PC-3 (cell line): ENCODE data around the gene KLHL11. TPM values are rescaled to one million over a fixed set of nuclear protein-coding genes. Genes with fewer than 3 reads are reported as not detected.
A peak's percentile ranks its signal among the peaks of the same experiment; 100 is the strongest.

Experiments
- ATAC-seq: fragments of 200-7000 bp; cut with Tn5 transposase; 2 replicates; pipeline ENCODE4 v1.9.1; 2020; ENCODE audit warnings: mild to moderate bottlenecking, moderate library complexity
- BruUV-seq: library from RNA; stranded (reverse); fragments of 400-500 nt; replicated peaks from 2 replicates; lab custom pipeline; 2021; lab: Mats Ljungman, UMichigan
- CTCF ChIA-PET: fragments of 300-600 bp; sonication (Branson Sonifier 250); formaldehyde crosslinking; loops from one replicate; lab custom pipeline; 2022; ENCODE audit warnings: antibody characterized with exemption; lab: Charles Lee
- POLR2A ChIA-PET: fragments of 300-600 bp; sonication (Branson Sonifier 250); formaldehyde crosslinking; loops from one replicate; lab custom pipeline; 2022; ENCODE audit warnings: antibody characterized with exemption; ENCODE audit not compliant: unreplicated experiment; lab: Charles Lee
- DNase-seq: peaks from one replicate; pipeline ENCODE4 v3.0.0-alpha.2; 2015
- H2AFZ ChIP-seq: fragments of 300-600 bp; sonication (generic); 2 replicates; pipeline ENCODE4 v1.6.0; 2016; ENCODE audit warnings: antibody characterized with exemption, low read length
- H3F3A ChIP-seq: fragments of 300-600 bp; sonication (generic); one replicate; pipeline ENCODE4 v1.6.0; 2017; ENCODE audit warnings: antibody characterized with exemption, low read length, control low read depth, mild to moderate bottlenecking; ENCODE audit not compliant: unreplicated experiment
- H3K27ac ChIP-seq: fragments of 300-600 bp; sonication (generic); 2 replicates; pipeline ENCODE4 v1.5.1; 2016; ENCODE audit warnings: mild to moderate bottlenecking, low read length
- H3K27me3 ChIP-seq: fragments of 300-600 bp; sonication (generic); 2 replicates; pipeline ENCODE4 v1.6.1; 2016; ENCODE audit warnings: low read length, mixed read lengths
- H3K36me3 ChIP-seq: fragments of 300-600 bp; sonication (generic); 2 replicates; pipeline ENCODE4 v1.6.1; 2016; ENCODE audit warnings: low read depth, mixed run types, low read length, mixed read lengths
- H3K4me1 ChIP-seq: fragments of 300-600 bp; sonication (generic); 2 replicates; pipeline ENCODE4 v1.5.1; 2016; ENCODE audit warnings: low read length; ENCODE audit not compliant: insufficient read depth
- H3K4me2 ChIP-seq: fragments of 300-600 bp; sonication (generic); 2 replicates; pipeline ENCODE4 v1.6.0; 2016; ENCODE audit warnings: low read length
- H3K4me3 ChIP-seq: fragments of 300-600 bp; sonication (generic); 2 replicates; pipeline ENCODE4 v1.5.1; 2016; ENCODE audit warnings: mild to moderate bottlenecking, low read length, mixed read lengths
- H3K79me2 ChIP-seq: fragments of 300-600 bp; sonication (generic); 2 replicates; pipeline ENCODE4 v1.6.1; 2017; ENCODE audit warnings: low read length, mixed read lengths
- H3K9ac ChIP-seq: fragments of 300-600 bp; sonication (generic); 2 replicates; pipeline ENCODE4 v1.6.0; 2016; ENCODE audit warnings: mild to moderate bottlenecking, low read length
- H3K9me2 ChIP-seq: fragments of 300-600 bp; sonication (generic); replicated peaks from 2 replicates; pipeline ENCODE4 v1.6.1; 2016; ENCODE audit warnings: mixed run types, low read length, mixed read lengths
- H3K9me3 ChIP-seq: fragments of 300-600 bp; sonication (generic); 2 replicates; pipeline ENCODE4 v1.6.1; 2016; ENCODE audit warnings: low read length, mixed read lengths
- H4K20me1 ChIP-seq: fragments of 300-600 bp; sonication (generic); 2 replicates; pipeline ENCODE4 v1.6.1; 2016; ENCODE audit warnings: low read length, mixed read lengths
- EZH2 ChIP-seq: fragments of 300-600 bp; sonication (generic); IDR thresholded peaks from one replicate; pipeline ENCODE4 v1.6.1; 2017; ENCODE audit warnings: antibody characterized with exemption, mild to moderate bottlenecking, low read length; ENCODE audit not compliant: unreplicated experiment
- EZH2phosphoT487 ChIP-seq: fragments of 300-600 bp; sonication (generic); IDR thresholded peaks from 2 replicates; pipeline ENCODE4 v1.6.1; 2018; ENCODE audit warnings: mild to moderate bottlenecking, antibody characterized with exemption, low read length, borderline replicate concordance
- intact Hi-C: fragments of 100-400 bp; cut with micrococcal nuclease; formaldehyde crosslinking; loops from 2 replicates; pipeline ENCODE4 v1.9.0; 2023
- total RNA-seq: library from RNA; depleted of rRNA; stranded (reverse); fragments of >200 nt; gene quantifications from 2 replicates; pipeline ENCODE4 v1.2.3, GENCODE V29; 2014
- TF ChIP-seq, protein P1 (sequence below): fragments of 300-600 bp; sonication (generic); conservative IDR thresholded peaks from 2 replicates; pipeline ENCODE4 v1.5.1; 2017; ENCODE audit warnings: antibody characterized with exemption, low read depth, mild to moderate bottlenecking, low read length

The KLHL11 gene
- total RNA-seq, 1 experiment from 2014 or later: 19.9 TPM

DNA sequence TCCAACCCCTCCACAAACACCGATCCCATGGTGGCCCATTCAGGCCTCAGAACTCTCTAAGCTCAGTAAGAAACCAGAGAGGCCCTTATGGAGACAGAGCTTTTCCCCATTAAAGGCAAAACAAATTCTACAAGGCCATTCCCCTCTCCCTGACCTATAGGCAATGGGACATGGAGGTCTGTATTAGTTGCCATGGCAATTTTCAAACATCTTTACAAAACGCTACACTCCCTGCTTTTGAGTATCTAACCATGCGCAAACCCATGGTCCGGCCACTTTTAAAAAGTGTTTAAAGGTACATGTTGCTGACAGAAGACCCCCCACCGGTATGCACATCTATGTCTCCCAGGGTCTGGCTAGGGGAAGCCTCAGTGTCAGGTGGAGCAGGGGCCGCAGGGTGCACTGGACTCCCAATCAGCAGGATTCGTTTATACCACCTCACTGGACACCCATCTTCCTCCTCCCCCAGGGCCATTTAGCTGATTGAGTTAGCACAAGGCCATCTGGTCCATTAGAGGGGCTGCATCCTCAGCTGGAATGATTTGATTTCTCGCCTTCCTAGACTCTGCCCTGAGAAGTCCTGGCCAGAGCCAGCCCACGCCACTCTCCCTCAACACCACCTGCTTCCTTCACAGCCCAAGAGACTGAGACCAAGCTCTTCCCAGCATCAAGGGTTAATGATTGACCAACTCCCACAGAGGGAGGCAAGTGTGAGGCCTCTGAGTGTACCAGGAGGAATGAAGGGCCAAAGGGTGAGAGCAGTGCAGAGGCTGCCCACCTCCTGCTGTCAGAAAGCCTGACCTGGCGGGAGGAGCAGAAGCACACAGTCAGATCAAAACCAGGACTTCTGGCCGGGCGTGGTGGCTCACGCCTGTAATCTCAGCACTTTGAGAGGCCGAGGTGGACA, 42.7 kb upstream of the KLHL11 start:
- H3F3A ChIP-seq: peaks cover 7% of the 10 kb centered on the region
- H2AFZ ChIP-seq: no peak overlapping the region
- intact Hi-C loops: no loop called here
- no peaks in the 10 kb centered on the region for H3K9me2 ChIP-seq
- H3K27me3 ChIP-seq: no peaks in the 10 kb centered on the region
- TF ChIP-seq, protein P1, sequence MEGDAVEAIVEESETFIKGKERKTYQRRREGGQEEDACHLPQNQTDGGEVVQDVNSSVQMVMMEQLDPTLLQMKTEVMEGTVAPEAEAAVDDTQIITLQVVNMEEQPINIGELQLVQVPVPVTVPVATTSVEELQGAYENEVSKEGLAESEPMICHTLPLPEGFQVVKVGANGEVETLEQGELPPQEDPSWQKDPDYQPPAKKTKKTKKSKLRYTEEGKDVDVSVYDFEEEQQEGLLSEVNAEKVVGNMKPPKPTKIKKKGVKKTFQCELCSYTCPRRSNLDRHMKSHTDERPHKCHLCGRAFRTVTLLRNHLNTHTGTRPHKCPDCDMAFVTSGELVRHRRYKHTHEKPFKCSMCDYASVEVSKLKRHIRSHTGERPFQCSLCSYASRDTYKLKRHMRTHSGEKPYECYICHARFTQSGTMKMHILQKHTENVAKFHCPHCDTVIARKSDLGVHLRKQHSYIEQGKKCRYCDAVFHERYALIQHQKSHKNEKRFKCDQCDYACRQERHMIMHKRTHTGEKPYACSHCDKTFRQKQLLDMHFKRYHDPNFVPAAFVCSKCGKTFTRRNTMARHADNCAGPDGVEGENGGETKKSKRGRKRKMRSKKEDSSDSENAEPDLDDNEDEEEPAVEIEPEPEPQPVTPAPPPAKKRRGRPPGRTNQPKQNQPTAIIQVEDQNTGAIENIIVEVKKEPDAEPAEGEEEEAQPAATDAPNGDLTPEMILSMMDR: no peak
- TF ChIP-seq EZH2 (no peak), EZH2phosphoT487 (no peak)
- no peak overlapping the region for H3K4me2 ChIP-seq
- H3K79me2 ChIP-seq: peaks cover 18% of the 10 kb centered on the region
- no peak overlapping the region for H3K27ac ChIP-seq
- ChIA-PET POLR2A (no interaction called here), CTCF (interaction anchor here (0.6 kb wide), 1 partner anchor 107 kb away, joined by 8 read pairs; no protein-coding TSS in a partner anchor)
- H3K9ac ChIP-seq: no peak overlapping the region
- H4K20me1 ChIP-seq: peaks cover 7% of the 10 kb centered on the region; the same call in 1 of the 2 replicates
- H3K9me3 ChIP-seq: no peaks in the 10 kb centered on the region
- DNase-seq (no peak), ATAC-seq (no peak)
- H3K36me3 ChIP-seq: peaks cover 46% of the 10 kb centered on the region
- H3K4me3 ChIP-seq: no peak overlapping the region
- BruUV-seq: no TSS peak
- peaks cover 30% of the 10 kb centered on the region for H3K4me1 ChIP-seq

DNA sequence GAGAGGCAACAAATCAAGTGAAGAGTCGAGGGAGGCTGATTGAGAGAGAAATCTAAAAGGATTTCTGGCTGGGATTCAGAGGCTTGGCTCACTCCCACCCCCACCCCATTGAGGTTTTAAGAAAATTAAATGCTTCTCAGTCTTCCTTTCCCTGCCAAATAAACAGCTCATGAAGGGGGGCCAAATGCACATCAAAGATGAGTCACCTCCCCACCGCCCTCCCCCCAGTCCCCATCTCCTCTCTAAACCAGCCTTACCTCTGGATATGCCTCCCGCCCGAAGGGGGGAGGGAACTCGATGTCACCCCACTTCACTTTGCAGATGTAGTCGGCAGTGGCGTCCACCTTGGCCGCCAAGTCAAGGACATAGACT, 41.9 kb upstream of the KLHL11 start:
- H3K9me2 ChIP-seq: no peaks in the 10 kb centered on the region
- no peak for TF ChIP-seq EZH2phosphoT487
- TF ChIP-seq EZH2: no peak
- TF ChIP-seq, protein P1: no peak
- CTCF ChIA-PET: interaction anchor here (0.6 kb wide), 1 partner anchor 106 kb away, joined by 8 read pairs; no protein-coding TSS in a partner anchor

More for the DNA sequence above, 41.9 kb upstream of the KLHL11 start:
- Histone ChIP-seq H3K27me3 (no peaks in the 10 kb centered on the region), H3K4me2 (no peak overlapping the region), H4K20me1 (peaks cover 7% of the 10 kb centered on the region; the same call in 1 of the 2 replicates), H3K27ac (peak overlapping the region; percentile 29; the same call in 1 of the 2 replicates), H3K9me3 (no peaks in the 10 kb centered on the region), H3F3A (peaks cover 7% of the 10 kb centered on the region), H2AFZ (no peak overlapping the region), H3K4me3 (no peak overlapping the region), H3K36me3 (peaks cover 47% of the 10 kb centered on the region), H3K9ac (no peak overlapping the region), H3K79me2 (peaks cover 11% of the 10 kb centered on the region; the same call in 1 of the 2 replicates), H3K4me1 (peaks cover 30% of the 10 kb centered on the region)
- peak; percentile 39 for DNase-seq
- intact Hi-C loops: no loop called here
- no TSS peak for BruUV-seq
- POLR2A ChIA-PET: interaction anchor here (0.5 kb wide), 1 partner anchor 10 kb away, joined by 14 read pairs; no protein-coding TSS in a partner anchor
- peak; percentile 35 for ATAC-seq
